Inflammatory macrophage (primary cell): ENCODE data around the gene PTPRCAP.

ENCODE experiments used
- DNase-seq, 2 donors: peaks; one replicate each; pipeline ENCODE4 v3.0.0-alpha.2; 2020 to 2022

Gene PTPRCAP

DNA sequence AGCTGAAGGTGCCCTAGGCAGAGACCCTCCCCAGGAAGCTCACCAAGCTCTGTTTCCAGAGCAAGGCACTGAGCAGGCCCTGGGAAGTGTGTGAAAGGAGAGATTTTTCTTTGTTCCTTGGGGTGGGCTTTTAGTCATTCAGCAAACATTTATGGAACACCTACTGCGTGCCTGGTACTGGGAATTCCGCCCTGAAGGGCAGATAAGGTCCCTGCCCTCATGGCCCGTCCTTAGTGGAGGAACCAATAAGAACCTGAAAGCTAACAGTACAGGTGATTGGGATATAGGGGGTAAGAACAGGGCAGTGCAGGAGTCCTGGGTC lies 27.7 kb upstream of the PTPRCAP start:
- no peak for DNase-seq

DNA sequence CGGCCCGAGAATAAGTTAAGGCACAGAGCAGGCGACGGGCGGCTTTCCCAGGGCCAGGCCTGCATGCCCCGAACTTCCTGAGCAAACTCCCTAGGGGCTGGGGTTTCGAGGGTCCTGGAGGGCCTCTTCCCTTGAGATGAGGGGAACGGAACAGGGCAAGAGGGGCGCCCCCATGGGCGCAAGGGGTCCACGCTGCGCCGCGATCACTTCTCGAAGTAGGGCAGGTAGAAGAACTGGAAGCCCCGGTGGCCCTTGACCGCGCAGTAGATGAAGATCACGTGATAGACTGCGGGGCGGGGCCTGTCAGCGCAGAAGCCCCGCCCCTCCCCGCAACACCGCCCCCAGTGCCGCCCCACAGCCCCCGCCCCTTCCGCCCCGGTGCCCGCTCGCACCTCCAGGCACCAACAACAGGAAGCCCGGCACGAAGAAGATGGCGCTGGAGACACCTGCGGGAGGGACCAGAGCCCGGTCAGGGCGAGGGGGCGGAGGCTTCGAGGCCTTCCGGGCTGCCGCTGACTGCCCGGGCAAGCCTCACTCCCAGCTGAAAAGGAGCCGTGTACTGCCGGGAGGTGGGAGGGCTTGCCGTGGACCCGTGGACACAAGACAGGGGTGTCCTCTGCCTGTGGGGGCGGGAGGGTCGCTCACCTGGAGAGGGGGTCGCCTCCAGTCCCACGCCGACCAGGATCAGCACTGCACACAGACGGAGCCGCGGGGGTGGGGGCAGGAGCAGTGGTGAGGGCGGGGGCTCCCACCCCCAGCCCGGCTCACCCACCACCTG lies 27.1 kb upstream of the PTPRCAP start:
- peak; percentile 83 to 89 for DNase-seq

DNA sequence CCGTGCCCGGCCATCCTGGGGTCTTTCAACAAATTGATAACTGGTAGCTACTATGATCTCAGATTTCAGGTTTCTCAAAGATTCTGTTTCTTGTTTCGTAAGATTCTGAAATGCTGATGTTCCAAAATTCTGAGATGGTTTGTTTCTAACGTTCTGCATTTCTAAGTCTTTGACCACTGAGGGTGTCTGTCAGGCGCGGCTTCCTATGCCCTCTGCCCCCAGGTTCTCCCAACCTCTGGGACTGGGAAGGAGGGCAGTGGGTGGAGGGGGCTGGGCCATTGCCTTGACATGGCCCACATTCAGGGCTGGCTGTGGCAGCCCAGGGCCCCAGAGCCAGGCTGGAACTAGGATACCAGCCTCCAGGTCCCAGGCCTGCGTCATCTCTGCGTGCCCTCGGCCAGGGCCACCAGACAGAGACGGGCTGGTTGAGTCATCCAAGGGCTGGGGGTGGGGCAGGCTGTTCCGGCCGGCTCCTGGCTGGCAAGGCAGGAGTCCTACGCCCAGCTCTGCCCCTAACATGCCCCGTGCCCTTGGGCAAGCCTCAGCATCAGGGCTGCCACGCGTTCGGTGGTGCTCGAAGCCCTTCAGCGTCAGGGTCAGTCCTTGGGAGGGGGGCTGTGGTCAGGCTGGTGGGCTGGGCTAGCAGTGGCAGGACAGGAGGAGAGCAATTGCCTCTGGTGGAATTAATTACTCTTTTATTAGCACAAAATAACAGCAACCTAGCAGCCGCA lies 26.4 kb upstream of the PTPRCAP start:
- peak; percentile 86 to 89 for DNase-seq

DNA sequence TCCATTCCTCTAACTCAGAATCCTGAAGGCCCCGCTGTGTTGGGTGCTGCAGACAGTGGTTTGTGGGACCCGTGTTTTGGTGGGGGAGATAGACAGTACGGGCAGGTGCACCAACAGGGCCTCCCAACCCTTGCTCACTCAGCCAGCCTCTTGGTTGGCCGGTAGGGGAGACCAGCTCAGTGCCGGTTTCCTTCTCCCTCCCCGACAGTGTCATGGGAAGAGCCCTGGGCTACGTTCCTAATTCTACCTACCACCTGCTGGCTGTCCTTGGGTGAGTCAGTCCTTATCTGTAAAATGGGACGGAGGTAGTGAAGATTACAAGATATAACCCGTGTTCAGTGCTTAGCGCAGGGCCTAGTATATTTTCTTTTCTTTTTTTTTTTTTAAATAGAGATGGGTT lies 25.7 kb upstream of the PTPRCAP start:
- DNase-seq: no peak

DNA sequence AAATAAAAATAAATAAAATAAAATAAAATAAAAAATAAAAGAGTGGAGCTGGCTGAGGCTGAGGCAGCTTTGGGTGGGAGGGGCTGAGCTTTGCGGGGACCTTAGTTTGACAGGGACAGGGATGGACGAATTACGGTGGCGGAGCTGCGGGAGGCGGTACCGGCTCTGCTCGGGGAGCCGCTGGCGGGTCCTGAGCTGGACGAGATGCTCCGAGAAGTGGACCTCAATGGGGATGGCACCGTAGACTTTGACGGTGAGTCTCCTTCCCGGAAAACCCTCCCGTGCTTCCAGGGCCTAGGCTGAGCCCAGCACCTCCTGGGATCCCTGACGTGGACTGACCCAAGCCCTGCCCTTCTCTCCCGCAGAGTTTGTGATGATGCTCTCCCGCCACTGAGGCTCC lies 20.8 kb upstream of the PTPRCAP start:
- DNase-seq: no peak

DNA sequence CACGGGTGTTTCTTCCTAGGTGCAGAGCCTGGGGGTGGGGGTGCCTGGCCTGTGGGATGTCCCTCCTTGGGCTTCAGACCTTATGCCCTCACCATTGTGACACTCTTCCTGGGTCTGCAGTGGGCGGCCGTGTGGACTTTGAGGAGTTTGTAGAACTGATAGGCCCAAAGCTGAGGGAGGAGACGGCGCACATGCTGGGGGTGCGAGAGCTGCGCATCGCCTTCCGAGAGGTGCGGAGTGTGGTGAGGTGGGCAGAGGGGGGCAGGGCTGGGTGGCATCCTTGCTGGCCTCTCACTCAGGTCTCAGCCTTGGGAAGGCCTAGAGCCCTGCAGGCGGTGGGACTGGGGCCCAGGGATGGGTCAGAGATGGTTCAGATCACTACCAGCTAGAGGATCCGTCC lies 20.0 kb upstream of the PTPRCAP start:
- no peak for DNase-seq

DNA sequence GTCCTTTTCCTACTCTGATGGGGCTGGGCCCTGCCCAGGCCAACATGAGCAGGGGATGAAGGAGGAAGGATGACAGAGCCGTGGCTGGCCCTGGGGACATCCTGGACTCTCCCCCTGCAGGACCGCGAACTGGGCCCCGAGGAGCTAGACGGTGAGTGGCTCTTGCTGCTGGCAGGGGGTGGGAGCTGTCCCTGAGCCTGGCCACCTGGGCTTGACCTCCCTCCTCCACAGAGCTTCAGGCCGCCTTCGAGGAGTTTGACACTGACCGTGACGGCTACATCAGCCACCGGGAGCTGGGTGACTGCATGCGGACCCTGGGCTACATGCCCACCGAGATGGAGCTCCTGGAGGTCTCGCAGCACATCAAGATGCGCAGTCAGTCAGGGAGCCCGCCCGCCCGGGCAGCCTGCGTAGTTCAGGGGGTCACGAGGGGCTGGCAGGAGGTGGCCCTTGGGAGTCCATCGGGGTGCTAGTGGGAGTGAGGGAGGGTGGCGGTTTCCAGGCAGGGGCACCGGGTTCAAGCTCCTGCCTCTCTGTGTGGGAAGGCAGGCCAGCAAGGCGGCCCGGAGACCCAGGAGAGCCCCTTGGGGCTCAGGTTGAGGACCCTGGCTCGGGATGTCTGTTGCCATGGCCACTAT lies 18.7 kb upstream of the PTPRCAP start:
- DNase-seq: no peak

DNA sequence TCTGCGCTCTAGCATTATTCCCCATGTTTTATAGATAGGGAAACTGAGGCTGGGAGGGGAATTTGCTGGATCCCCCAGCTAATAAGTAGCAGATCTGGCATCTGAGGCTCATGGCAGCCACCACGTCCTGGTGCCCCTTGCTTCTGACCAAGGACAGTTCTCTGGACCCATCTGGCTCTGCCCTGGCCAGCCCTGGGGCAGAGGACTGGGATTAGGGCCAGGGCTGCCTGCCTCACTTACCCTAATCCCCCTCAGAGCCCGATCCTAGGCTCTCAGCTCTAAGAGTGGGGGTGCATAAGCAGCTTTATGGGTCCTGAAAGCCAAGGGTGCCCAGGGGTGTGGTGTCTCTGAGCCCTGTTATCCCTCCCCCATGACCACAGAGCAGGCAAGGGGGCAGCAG lies 17.6 kb upstream of the PTPRCAP start, which contains the start of gene CABP4:
TSS of gene CABP4 (plus strand) at position 301 of the 400 bp plus-strand sequence. CDS start at position 371, 70 bp downstream.
- no peak for DNase-seq

DNA sequence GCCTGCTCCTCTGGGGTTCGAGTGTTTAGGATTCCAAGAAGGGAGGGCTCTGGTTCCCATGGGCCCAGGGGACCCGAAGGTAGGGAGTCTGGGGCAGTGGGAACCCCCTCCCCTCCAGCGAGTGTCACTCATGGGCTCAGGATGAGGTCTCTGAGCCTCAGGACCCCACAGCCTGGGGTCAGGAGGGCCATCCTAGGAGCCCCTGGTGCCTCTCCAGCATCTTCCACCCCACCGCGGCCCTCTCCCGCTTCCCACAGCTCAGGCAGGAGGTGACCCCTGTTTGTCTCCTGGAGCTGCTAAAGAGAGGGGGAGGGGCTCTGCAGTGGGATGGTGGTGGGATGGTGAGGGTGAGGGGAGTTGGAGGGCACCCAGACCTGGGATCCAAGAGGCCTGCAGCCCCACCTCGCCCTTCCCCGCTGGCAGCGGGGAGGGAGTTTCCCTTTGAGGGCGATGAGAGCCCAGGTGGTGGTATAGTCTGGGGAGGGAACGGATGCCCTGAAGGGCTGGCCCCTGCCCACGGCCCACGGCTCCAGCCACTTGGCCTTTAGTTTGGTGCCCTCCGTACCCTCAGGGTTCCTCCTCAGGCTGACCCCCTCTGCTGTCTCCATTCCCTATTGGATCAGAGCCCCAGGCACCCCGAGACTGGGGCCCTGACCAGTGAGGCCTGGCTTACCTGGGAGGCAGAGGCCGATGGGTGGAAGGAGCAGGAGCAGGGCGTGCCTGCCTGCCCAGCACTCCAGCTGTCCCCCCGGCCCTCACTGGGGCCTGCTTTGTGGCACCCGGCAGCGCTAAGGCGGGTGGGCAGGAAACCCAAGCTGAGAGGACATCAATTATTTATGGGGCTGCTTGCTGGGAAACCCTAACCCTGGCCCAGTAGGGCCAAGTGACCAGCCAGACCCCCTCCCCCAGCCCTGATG lies 16.6 kb upstream of the PTPRCAP start:
- DNase-seq: no peak

DNA sequence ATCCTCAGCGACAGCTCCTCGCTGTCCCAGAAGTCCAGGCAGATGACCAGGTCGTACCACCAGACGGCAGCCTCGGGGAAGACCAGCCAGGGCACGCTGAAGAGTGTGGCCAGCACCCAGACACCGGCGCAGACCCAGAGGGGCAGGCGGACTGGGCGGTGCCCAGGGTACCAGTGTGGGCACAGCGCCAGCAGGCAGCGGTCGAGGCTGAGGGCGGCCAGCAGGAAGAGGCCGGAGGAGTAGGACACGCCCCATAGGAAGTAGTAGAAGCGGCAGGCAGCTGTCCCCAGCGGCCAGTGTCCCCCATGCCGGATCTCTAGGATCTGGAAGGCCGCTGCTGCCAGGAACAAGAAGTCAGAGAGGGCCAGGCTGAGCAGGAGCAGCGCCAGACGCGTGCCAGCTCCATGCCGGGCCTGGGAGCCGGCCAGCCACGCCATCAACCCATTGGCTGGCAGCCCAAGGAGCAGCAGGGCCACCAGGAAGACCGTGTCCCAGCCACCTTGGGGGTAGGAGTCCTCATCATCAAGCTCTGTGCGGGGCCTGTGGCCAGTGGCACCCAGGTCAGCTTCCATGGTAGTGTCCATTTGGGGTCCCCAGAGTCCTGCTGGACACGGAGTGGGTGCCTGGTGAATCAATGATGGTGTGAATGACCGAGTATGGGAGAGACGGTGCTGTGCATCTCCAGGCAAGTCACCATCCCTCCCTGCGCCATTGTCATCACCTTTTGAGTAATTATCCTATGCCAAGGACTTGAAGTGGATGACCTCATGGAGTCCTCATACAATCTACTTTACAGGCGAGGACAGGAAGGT lies 14.9 kb upstream of the PTPRCAP start, which contains the start of gene GPR152:
TSS of gene GPR152 (minus strand) at position 589 of the 812 bp plus-strand sequence. CDS start at position 584, 5 bp downstream.
- peak in 1 of 2 donors; percentile 30 for DNase-seq

DNA sequence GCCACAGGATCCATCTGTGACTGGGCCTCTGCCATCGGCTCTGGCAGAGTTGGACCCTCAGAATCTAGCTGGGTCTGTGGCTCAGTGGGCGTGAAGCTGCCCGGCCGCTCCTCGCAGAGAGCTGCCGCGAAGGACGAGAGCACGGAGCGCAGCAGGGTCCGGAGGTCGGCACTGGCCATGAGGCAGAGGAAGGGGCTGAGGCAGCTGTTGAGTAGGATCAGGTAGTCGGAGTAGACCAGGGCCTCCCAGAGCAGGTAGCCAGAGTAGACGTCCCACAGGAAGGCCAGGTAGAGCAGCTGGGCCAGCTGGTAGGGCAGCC lies 14.1 kb upstream of the PTPRCAP start:
- no peak for DNase-seq

DNA sequence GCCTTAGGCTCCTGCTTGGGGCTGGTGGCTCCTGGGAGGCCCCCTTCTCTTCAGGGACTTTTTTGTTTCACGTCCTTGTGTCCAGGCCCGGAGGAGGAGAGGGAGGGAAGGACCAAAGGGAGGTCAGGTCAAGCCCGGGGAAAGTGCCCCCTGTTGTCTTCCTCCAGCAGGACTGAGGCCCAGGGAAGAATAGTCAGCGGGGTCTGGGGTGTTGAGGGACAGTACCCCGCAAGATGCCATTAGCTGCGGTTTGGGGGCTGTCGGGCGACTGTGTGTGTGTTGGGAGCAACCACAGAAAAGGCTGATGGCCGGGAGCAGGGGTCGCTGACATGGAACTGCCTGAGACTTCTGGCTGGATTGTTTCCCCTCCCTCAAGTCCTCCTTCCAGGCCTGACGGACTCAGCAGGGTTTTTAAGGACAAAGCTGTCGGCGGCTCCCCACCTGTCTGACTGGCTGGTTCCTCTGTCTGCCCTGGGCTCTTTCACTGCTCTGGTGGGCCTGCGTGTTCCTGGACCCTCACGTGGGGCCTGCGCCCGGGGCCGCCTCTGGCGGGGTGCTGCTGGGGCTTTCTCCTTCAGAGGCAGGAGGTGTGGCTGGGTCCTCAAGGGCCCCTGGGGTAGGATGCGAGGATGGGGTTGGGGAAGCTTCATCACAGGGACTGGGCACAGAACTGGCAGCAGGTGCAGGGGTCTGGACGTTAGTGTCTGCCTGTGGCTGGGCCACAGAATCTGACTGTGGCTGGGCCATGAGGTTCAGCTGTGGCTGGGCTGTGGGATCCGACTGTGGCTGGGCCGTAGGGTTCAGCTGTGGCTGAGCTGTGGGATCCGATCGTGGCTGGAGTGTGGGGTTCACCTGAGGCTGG lies 13.5 kb upstream of the PTPRCAP start:
- DNase-seq: no peak

DNA sequence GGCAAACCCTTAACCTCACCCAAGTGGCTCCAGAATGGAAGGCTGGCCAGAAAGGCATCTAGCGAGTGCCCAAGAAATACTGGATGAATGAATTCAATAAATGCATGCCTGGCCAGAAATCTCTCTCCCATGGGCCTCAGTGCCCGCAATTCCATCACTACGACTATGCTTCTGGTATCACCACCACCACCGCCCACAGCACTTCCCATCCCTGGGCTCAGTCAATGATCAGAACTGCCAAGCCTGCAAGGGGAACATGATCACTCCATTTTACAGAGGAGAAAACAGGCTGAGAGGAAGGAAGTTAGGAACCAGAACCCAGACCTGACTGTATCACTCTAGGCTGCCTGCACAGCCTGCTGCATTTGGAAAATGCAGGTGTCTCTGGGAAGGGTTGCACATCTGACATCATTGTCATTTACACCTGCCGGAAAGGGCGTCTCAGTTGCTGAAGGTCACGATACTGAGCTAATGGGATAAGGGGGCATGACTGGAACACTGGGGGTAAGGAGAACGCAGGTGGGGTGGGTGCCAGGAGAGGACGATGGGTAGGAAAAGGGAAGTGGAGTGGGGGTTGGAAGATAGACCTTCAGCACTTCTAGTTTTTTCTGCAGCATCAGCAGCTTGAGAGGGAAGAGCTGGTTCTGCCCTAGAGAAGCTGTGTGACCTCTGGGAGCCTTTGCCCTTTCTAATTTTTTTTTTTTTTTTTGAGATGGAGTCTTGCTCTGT lies 11.8 kb upstream of the PTPRCAP start:
- DNase-seq: peak; percentile 74 to 82

DNA sequence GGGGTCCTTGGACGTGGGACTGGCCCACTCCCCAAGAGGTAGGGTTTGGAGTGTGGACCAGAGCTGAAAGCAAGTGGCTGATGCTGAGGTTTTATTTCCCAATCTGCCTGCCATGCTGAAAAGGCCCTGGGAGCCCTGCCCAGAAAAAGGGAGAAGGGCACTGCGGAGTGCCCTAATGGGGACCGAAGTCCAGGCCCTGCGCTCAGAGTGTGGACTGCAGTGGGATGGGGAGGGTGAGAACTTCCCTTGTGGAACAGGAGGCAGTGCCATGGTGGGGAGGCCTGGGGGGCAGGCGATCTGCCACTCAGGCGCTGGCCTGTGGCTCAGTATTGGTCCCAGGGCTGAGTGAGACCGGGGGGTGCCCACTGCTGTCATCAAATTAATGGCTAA lies 10.7 kb upstream of the PTPRCAP start:
- DNase-seq: no peak

DNA sequence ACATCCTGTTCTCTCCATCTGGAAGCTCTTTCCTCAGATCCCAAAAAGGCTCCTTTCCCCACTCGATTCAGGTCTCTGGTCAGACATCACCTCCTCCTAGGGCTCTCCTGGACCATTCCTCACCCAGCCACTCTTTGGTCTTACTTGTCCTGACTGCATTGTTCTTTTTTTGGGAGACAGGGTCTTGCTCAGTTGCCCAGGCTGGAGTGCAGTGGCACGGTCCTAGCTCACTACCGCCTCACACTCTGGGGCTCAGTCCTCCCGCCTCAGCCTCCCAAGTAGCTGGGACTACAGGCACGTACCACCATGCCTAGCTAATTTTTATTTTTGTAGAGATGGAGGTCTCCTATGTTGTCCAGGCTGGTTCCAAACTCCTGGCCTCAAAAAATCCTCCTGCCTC lies 8.0 kb upstream of the PTPRCAP start:
- DNase-seq: no peak

DNA sequence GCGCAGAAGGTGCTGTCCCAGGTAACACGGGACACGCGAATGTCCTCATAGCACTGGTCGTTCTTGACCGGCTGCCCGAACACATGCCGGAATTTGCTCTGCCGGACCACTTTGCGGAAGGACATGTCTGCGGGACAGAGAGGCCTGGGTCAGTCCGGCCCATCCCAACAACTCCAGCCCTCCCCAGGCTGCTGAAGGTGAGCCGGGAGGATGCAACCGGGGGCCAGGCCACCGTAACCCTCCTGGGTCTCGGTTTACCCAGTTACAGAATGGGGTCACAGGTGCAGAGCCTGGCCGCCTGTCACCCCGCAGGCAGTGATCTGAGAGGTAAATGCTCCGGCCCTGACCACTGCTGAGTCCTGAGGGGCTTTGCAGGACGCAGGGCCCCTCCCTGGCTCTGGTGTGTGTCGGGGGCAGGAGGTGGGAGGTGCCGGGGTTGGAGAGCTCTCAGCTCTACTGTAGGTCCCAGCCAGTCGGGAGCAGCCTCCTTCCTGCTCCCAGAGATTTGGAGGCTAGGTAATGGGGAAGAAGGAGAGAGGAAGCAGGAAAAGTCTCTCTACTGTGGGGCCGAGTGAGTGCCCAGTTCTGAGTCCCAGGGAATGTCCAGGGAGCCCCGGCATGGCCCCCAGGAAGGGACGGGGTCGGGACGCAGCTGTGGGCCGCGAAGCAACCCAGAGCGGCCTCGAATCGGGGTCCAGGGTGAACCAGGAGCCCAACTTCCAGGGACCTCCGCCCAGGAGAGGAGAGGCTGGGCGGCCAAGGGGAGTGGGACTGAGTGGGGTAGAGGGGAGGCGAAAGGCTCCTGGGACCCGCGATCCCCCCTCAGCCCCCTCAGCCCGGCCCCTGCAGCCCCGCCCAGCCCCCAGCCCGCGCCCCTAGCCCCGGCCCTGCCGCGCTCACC lies 5.3 kb upstream of the PTPRCAP start:
- DNase-seq: no peak

DNA sequence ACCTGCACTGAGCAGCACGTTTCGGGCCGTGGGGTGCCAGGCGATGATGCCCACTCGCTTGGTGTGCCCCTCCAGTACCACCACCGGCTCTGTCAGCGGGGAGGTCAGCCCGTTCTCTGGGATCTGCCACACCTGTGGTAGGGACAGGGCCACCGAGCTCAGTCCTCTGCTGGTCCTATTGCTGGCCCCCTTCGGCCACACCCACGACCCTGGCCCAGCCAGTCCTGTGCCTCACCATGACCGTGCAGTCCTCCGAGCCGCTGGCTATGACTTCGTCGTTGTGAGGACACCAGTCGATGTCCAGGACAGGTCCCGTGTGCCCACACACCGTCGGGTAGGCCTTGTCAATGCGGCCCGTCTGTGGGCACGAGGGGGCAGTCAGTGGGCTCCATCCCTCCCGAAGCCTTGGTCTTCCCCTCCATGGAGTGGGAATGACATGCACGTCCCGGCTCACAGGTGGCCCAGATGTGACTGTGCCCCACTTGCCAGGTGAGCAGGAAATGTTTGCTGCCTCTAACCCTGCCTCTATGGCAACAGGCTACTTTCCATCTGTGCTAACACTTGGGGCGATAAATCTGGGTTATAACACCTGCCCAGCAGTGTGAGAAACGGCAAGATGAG lies 4.4 kb upstream of the PTPRCAP start:
- DNase-seq: no peak

DNA sequence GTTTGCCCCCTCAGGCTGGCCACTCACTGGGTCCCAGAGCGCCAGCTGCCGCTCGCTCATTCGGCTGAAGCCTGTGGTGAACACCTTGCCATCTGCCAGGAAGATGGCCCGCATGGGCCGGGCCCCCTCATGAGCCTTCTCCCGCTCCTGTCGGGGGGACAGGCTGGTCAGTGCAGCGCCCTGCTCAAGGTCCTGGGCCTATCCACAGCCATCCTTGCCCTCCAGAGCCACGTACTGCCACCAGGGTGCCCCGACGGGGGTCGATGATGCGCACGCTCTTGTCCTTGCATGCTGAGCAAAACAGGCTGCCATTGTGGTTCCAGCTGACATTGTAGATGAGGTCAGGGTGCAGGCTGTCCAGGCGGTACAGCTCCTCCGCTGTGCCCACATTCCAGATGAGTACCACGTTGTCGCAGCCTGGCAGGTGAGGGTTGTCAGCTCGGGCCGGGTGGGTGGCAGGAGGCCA lies 3.6 kb upstream of the PTPRCAP start:
- no peak for DNase-seq
